Urinary bladder (tissue), 4 donors: ENCODE results near the gene ZFPM1. TPM values are rescaled to one million over a fixed set of nuclear protein-coding genes. Genes with fewer than 3 reads are reported as not detected.

Experiments
- DNase-seq: peaks from one replicate; pipeline ENCODE4 v3.0.0-alpha.2; 2015; ENCODE audit errors: extremely low spot score
- H3K27ac ChIP-seq: one replicate; pipeline ENCODE4 v1.5.1; 2013; ENCODE audit warnings: low read depth, mild to moderate bottlenecking, moderate library complexity
- H3K36me3 ChIP-seq: one replicate; pipeline ENCODE4 v1.6.1; 2013; ENCODE audit warnings: mild to moderate bottlenecking, moderate library complexity; ENCODE audit not compliant: insufficient read depth
- H3K4me1 ChIP-seq: one replicate; pipeline ENCODE4 v1.6.1; 2013; ENCODE audit warnings: mild to moderate bottlenecking, moderate library complexity; ENCODE audit not compliant: insufficient read depth
- H3K4me3 ChIP-seq: one replicate; pipeline ENCODE4 v1.5.1; 2013; ENCODE audit warnings: low read depth, low read length
- WGBS: extraction: QIAGEN DNeasy Blood & Tissue Kit; methylation state at CpG from one replicate; pipeline ENCODE4 v1.1.7; 2013; 5-methylcytosine and 5-hydroxymethylcytosine counted together
- polyA plus RNA-seq: library from polyadenylated mRNA; stranded (reverse); fragments of 200-250 nt; gene quantifications from one replicate; pipeline ENCODE4 v1.2.3, GENCODE V29; 2013
- total RNA-seq: library from RNA; depleted of rRNA; stranded (reverse); fragments of >200 nt; gene quantifications from one replicate; pipeline ENCODE4 v1.2.3, GENCODE V29; 2014
- donor health status: healthy with polysubstance abuse.
- donor health status: healthy.

The ZFPM1 gene
- total and polyA plus RNA-seq, 2 donors, result 2.1 to 2.7 TPM

DNA sequence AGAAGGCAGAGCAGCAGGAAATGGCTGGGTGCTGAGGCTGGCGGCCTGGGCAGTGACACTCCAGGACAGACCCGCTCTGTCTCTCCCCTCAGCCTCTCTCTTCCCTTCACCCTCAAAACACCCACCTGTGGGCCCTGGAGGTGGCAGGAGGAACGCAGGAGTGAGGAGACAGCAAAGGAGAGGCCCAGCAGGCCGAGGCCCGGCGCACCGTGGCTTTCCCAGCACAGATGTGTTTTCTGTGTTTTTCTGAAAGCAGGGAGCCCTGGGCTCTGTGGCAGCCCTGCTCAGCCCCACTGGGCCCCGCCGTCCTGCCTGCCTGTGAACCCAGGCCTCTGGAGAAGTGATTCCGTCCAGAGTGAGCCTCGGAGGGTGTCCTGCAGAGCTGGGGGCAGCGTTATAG lies 39.8 kb upstream of the ZFPM1 start:
- 87% methylated on average over 12 of the region's 12 CpGs for WGBS
- Histone ChIP-seq H3K36me3 (no peaks in the 10 kb centered on the region), H3K4me1 (no peaks in the 10 kb centered on the region), H3K27ac (no peak overlapping the region), H3K4me3 (no peak overlapping the region)
- DNase-seq, result no peak

DNA sequence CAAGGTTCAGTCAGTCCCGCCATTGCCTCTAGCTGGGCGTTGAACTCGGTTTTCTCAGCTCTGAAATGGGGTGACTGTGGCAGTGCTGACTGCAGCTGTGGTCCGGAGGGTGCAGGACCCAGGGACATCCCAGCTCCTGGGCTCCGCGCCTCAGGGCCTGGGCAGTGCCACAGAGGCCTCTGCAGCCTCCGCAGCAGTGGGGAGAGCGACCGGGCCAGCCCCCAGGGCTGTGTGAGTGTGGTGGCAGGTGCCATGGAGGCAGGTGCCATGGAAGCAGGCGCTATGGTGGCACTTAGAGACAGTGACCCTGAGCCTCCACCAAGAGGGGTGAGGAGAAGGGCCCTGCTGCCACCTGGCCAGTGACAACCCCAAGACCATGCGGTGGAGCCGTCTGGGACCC lies 39.4 kb upstream of the ZFPM1 start:
- Histone ChIP-seq H3K27ac (no peak overlapping the region), H3K36me3 (no peaks in the 10 kb centered on the region), H3K4me1 (no peaks in the 10 kb centered on the region), H3K4me3 (no peak overlapping the region)
- WGBS, result 96% methylated on average over 12 of the region's 12 CpGs
- DNase-seq, result no peak

DNA sequence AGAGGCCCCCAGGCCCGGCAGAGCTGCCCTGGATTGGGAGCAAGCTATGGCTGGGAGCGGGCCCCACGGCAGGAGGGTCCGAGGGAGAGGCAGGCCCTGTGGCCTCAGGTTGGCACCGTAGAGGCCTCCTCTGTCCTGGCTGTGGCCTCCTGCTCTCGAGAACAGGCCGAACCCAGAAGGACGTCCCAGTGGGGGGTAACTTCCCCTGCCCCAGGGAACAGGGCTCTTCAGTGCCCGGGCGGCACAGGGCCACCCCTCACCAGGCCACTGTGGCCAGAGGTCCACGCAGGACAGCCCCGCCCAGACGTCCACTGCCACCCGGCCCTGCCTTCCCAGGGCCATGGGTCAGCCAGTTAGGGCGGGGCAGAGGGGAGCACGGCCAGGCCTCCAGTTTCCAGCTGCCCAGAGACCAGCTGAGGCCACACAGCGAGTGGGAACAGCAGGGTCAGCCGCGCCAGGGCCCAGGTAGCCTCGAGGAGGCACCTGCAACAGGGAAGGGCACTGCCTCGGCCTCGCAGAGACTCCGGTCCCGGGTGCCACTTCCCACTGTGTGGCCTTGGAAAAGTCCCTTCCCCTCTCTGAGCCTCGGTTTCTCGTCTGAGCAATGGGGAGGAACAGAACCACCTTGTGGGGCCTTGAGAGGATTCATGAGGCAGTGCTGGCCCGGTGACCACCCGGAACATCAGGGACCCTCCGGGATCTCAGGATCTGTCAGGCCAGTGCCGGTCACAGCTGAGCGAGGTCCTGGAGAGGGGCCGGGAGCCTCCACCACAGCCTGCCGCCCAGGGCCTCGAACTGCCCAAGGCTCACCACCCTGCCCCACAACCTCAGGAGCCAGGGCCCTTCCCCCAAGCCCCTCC lies 38.3 kb upstream of the ZFPM1 start:
- H3K36me3 ChIP-seq, result no peaks in the 10 kb centered on the region
- no peak overlapping the region for H3K27ac ChIP-seq
- H3K4me1 ChIP-seq, result no peaks in the 10 kb centered on the region
- DNase-seq, result no peak
- WGBS, result 88% methylated on average over 34 of the region's 34 CpGs
- no peak overlapping the region for H3K4me3 ChIP-seq

DNA sequence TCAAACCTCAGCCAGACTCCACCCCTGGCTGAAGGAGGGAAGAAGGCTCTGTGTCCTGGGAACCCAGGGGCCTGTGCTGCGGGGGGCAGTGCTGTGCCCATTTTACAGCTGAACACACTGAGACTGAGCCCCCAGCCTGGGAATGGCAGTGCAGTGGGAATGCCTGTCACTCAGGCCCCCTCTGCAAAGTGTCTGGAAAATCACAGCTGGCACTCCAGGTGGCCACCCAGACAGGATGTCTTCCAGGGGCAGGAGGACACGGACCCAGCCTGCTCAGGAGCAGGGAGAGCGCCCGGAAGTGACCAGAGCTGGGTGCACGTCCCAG lies 37.7 kb upstream of the ZFPM1 start:
- no peaks in the 10 kb centered on the region for H3K36me3 ChIP-seq
- no peak overlapping the region for H3K4me3 ChIP-seq
- H3K4me1 ChIP-seq, result no peaks in the 10 kb centered on the region
- no peak for DNase-seq
- no peak overlapping the region for H3K27ac ChIP-seq
- WGBS, result 86% methylated on average over 5 of the region's 5 CpGs

DNA sequence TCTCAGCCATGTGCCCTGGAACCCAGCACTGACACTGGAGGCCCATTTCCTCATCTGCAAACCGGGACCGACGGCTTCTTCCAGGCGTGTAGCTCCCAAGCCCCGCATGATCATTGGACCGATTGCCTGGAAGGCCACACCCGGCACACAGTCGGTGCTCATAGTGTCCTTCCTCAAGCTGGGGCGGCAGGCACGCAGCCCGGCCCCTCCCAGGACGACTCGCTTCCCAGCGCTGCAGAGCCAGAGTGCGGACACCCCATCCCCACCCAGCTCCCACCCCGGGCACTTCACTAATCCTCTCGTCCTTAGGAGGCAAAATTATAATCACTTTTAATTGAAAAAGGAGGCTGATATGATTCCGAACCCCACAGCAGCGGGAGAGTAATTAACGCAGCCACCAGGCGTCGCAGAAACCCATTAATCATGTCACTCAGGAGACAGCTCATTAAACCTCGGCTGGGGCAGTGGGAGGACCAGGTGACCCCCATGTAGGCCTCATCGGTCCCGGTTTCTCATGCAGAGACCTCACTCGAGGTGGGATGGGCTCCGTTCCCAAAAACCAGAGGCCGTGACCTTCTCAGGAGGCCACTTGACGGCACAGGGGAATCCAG lies 37.3 kb upstream of the ZFPM1 start:
- DNase-seq, result no peak
- WGBS, result 75% methylated on average over 29 of the region's 29 CpGs
- Histone ChIP-seq H3K36me3 (no peaks in the 10 kb centered on the region), H3K27ac (no peak overlapping the region), H3K4me1 (no peaks in the 10 kb centered on the region), H3K4me3 (no peak overlapping the region)

DNA sequence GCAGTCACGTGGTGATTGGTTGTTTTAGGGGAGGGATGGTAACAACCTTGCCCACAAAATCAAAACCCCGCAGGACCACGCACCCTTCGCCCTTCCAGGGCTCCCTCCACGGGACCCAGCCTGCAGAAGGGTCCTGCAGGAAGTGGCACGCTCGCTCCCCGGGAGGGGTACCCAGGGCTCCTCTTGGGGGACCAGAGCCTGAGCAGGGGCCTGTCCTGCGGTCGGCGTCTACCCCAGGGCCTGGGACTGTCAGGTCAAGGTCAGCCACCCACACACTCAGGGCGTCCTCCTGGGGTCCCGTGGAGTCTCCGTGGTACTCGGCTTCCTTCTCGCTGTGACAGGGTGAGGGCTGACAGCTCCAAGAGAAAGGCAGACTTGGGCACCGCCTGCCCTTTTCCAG lies 36.4 kb upstream of the ZFPM1 start:
- 93% methylated on average over 17 of the region's 17 CpGs for WGBS
- H3K36me3 ChIP-seq, result no peaks in the 10 kb centered on the region
- no peak overlapping the region for H3K4me3 ChIP-seq
- H3K27ac ChIP-seq, result no peak overlapping the region
- no peaks in the 10 kb centered on the region for H3K4me1 ChIP-seq
- DNase-seq, result no peak

DNA sequence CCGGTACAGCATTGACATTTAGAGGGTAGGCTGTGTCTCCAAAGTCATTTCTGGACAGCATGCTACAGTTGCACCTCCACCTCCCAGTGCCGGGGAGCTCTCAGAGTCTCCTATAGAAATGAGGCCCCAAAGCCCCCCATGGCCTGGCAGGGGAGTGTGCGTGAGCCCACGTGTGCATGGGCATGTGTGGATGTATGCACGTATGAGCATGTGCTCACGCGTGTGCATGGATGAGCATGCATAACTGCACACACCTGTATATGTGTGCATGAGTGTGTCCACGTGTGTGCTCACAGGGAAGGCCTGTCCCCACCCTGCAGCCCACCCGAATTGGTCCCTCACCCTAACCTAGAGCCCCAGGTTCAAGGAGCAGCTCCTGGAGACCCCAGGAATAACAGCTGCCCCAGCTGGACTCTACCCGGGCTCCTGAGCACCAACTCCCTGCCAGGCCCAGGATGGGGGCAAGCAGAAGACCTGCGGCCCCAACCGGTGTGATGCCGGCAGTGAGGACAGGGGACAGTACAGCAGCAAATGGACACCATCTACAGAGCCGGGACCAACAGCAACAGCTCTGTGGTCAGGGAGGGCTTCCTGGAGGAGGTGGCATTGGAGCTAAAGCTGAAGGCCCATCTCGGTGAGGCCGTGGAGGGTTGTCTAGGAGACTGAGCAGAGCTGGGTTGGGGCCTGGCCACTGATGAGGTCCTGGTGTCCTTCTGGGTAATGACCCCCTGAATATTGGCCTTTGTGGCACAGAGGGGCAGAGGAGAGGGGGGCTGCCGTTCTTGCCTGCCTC lies 35.2 kb upstream of the ZFPM1 start:
- no peak overlapping the region for H3K4me3 ChIP-seq
- no peaks in the 10 kb centered on the region for H3K4me1 ChIP-seq
- no peak overlapping the region for H3K27ac ChIP-seq
- H3K36me3 ChIP-seq, result no peaks in the 10 kb centered on the region
- WGBS, result 84% methylated on average over 17 of the region's 17 CpGs
- DNase-seq, result no peak

DNA sequence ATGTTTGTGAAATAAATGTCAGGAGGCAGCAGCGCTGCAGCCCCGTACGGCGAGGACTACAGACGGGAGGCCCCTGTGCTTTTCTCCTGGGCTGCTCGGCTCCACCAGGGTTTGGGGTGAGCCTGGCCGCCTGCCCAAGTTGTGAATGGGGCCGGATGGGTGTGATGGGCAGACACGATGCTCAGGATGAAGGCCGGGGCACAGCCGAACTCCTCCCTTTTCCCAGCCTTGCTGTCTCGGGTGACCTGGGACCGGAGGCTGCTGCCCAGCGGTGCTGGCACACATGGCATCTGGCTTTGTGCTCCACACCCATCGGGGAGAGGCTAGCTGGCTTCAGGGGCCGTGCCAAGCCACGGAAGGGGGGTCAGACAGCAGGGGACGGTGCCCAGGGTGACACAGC lies 34.2 kb upstream of the ZFPM1 start:
- no peak overlapping the region for H3K4me3 ChIP-seq
- no peaks in the 10 kb centered on the region for H3K4me1 ChIP-seq
- WGBS, result 76% methylated on average over 18 of the region's 18 CpGs
- no peak overlapping the region for H3K27ac ChIP-seq
- DNase-seq, result no peak
- no peaks in the 10 kb centered on the region for H3K36me3 ChIP-seq

DNA sequence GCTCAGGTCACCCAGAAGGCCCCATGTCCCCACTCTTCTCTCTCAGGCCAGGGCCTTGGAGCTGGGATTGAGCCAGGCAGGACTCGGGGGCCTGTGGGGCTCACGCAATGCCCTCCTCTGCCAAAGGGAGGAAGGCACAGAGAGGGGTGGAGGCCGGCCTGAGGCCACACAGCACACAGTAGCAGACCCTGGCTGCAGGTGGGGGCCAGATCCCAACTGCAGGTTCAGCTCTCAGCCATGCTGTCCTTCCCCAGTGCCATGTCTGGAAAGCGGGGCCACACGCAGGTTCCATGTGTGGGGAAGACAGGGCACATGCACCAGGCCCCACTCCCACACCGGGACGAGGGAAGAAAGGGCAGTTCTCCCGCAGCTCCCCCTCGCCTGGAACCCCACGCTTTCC lies 33.3 kb upstream of the ZFPM1 start:
- Histone ChIP-seq H3K4me3 (no peak overlapping the region), H3K36me3 (no peaks in the 10 kb centered on the region), H3K27ac (no peak overlapping the region), H3K4me1 (no peaks in the 10 kb centered on the region)
- no peak for DNase-seq
- WGBS, result 94% methylated on average over 10 of the region's 10 CpGs

DNA sequence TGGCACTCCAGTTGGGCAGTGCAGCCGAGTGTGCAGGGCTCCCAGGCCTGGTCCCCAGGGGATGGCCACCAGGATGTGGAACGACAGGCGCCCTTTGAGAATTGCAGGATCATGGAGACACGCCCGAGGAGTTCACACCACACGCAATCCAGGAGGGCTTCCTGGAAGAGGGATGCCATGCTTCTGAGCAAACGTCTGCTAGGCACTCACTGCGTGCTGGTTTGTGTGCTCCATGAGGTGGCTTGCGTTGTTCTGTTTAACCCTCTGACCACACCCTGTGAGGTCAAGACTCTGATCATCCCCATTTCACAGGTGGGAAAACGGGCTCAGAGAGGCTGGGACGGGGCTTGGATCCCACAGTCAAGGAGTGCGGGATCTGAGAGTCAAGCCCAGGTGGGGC lies 32.6 kb upstream of the ZFPM1 start:
- no peak overlapping the region for H3K27ac ChIP-seq
- H3K4me1 ChIP-seq, result no peaks in the 10 kb centered on the region
- no peak overlapping the region for H3K4me3 ChIP-seq
- H3K36me3 ChIP-seq, result no peaks in the 10 kb centered on the region
- no peak for DNase-seq
- 90% methylated on average over 12 of the region's 12 CpGs for WGBS

DNA sequence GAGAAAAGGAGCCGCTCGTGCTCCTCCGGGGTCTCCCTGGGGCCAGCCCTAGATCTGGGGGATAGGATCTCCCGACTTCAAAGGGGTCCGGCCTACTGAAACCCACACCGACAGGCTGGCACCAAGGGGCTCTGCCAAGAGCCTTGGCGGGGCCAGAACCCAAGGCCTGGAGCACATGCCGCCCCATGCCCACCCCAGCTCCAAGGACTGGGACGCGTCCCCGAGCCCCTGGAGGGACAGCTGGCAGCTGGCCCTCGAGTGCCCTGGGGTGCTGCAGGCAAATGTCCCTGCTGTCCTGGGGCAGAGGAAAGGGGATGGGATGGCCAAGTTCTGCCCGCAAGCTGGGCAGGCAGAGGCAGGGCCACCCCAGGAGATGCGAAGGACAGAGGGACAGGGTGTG lies 31.8 kb upstream of the ZFPM1 start:
- Histone ChIP-seq H3K36me3 (no peaks in the 10 kb centered on the region), H3K4me1 (no peaks in the 10 kb centered on the region), H3K27ac (no peak overlapping the region), H3K4me3 (no peak overlapping the region)
- WGBS, result 88% methylated on average over 13 of the region's 14 CpGs
- no peak for DNase-seq

DNA sequence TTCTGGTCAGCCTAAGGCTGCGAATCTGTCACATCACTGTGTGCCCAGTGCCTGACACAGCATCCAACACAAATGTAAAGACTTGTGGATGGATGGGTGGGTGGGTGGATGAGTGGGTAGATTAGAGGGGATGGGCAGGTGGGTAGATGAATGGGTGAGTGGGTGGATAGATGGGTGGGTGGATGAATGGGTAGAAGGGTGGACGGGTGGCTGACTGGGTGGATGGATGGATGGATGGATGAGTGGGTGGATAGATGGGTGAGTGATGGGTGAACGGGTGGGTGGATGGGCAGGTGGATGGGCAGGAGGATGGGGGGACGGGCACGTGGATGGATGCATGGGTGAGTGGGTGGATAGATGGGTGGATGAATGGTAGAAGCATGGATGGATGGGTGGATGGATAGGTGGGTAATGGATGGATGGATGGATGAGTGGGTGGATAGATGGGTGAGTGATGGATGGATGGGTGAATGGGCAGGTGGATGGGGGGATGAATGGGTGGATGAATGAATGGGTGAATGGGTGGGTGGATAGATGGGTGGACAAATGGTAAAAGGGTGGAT lies 31.1 kb upstream of the ZFPM1 start:
- DNase-seq, result no peak
- H3K27ac ChIP-seq, result no peak overlapping the region
- 55% methylated on average over 5 of the region's 5 CpGs for WGBS
- no peaks in the 10 kb centered on the region for H3K4me1 ChIP-seq
- H3K4me3 ChIP-seq, result no peak overlapping the region
- no peaks in the 10 kb centered on the region for H3K36me3 ChIP-seq

DNA sequence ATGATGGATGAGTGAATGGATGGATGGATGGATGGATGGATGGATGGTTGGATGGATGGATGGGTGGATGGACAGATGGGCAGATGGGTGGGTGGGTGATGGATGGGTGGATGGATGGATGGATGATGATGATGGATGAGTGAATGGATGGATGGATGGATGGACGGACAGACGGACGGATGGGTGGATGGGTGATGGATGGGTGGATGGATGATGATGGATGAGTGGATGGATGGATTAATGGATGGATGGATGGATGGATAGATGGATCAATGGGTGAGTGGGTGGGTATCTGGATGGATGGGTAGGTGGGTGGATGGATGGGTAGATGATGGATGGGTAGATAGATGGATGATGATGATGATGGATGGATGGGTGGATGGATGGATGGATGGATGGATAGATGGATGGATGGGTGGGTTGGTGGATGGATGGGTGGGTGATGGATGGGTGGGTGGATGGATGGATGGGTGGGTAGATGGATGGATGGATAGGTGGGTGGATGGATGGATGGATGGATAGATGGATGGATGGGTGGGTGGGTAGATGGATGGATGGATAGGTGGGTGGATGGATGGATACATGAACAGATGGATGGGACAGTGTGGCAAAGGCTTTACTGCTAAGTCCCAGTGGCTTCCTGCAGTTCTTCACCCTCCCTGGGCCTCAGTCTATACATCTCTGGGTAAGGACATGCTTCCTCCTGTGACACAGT lies 30.2 kb upstream of the ZFPM1 start:
- no peaks in the 10 kb centered on the region for H3K36me3 ChIP-seq
- no peak overlapping the region for H3K27ac ChIP-seq
- no peak for DNase-seq
- 50% methylated on average over 3 of the region's 3 CpGs for WGBS
- H3K4me1 ChIP-seq, result no peaks in the 10 kb centered on the region
- H3K4me3 ChIP-seq, result no peak overlapping the region
